Suppressor macrophage treated with lipopolysaccharide for 1 hour (primary cell): Measurements from ENCODE around the gene DCLK2.
"Not testable (repeated sequence)": the region's sequence is repeated elsewhere in the genome, so short reads cannot be mapped to it uniquely, and the experiment has no call there.

Experiments
- DNase-seq, 3 donors: peaks; one replicate each; pipeline ENCODE4 v3.0.0-alpha.2; 2020 to 2022

The DCLK2 gene

DNA sequence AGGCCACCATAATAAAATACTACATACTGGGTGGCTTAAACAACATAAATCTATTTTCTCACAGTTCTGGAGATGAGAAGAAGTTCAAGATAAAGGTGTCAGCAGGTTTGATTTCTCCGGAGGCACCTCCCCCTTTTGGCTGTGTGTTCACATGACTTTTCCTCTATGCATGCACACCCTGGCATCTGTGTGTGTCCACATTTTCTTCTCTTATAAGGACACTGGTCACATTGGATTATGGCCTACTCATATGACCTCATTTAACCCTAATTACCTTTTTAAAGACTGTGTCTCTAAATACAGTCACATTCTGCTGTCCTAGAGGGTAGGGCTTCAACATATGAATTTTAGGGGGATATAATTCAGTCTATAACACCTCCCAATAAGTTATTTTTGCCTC is 79.8 kb downstream of the DCLK2 start:
- DNase-seq: no peak

DNA sequence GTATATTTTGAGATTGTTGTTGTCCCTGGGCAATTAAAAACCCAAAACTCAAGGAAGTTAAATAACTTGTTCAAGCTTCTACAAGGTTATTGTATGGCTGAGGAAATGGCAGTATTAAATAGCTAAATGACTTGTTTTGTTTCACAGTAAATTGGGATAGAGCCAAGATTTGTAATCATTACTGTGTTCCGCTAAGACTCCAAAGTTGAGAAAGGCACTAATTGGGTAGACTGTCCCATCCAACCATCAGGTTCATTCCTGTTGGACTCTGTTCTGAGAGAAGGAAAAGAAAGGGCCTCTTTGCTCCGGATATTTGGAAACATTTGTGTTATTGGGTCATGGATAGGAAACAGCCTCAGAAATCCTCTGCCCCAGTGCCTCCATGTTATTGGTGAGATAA is 82.2 kb downstream of the DCLK2 start:
- no peak for DNase-seq

DNA sequence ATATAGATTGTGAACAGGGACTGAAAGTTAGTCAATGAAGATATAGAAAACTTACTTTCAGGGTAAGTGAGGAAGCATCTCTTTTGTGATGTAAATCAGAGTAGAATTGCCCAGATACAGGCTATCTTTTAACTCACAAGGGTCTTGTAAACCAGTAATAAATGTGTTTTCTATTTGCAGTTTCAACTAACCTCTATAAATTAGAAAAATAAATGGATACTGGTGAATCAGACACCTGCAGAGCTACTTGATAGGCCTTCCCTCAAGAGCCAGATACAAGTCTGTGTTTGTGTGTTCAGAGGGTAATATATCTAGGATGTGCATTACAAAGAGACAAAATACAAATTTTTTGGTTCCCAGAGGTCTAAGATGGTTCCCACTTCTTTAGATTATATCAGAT is 82.9 kb downstream of the DCLK2 start:
- no peak for DNase-seq

DNA sequence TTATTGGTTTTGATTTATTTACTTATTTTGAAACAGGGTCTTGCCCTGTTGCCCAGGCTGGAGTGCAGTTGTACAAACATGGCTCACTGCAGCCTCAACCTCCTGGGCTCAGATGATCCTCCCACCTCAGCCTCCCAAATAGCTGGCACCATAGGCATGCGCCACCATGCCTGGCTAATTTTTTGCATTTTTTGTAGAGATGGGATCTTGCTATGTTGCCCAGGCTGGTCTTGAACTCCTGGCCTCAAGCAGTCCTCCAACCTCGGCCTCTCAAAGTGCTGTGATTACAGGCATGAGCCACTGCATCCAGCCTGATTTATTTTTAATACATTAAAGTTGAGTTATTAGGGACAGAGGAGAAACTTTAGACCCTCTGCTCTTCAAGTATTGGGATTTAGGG is 83.8 kb downstream of the DCLK2 start:
- DNase-seq: not testable (repeated sequence)

DNA sequence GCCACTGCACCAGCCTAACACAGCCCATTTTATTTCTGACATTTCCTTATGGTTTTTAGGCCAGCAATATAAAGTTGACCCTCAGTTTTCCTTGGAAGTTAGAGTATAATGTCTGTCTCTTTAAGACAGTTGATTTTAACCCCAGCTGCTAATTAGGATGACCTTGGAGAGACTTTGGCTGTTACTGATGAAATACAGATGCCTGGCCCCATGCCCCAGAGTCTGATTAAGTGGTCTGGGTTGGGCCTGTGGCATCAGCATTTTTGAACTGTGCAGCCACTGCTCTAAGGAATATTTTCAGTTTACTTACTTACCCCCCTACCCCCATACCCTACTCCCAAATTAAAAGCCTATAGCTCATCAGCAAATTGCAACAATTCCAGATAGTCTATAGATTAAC is 85.8 kb downstream of the DCLK2 start:
- no peak for DNase-seq

DNA sequence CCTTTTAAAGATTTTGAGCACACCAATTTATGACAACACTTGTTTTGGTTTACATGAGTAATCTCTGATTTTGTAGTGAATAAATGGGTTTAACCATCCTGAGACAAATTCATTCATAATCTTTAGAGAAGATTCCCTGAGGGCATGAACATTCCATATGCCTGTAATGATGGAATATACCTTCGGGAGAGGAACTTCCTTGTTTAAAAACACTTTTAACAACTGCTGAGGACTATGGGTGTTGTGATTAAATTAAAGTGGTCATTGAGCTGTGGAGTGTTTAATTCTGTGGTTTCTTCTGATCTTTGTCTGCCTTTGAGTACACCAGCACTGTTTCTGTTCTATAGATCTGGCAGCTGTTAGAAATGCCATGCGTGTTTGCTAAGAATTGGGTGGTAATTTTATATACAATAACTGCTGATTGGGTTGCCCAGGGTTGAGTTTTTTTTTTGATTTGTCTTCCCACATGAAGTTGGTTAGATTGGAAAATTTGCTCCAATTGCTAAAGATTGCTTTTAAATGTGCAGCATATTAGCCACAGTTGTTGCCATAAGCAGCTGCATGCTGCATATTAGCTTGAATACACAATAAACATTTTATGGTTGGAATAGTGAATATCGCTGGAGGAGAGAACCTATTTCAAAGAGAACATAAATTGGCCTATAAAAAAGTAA is 86.8 kb downstream of the DCLK2 start:
- no peak for DNase-seq

DNA sequence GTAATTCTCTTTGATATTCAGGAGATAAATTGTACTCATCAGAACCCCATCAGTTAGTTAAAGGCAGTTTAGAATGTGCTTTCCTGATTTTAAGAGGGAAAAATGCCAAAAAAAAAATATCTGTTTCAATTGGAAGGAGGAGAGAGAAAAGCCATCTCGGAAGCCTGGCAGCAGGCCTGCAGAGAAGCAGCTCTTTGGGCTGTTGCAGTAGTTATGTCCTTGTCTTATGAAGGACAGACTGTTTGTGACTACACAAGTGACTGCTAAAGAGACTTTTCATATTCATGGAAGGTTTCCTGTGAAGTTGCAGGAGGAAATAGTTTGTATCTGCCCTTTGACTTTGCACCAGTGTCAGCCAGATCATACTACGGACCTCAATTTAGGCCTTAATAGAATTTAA is 88.8 kb downstream of the DCLK2 start:
- no peak for DNase-seq

DNA sequence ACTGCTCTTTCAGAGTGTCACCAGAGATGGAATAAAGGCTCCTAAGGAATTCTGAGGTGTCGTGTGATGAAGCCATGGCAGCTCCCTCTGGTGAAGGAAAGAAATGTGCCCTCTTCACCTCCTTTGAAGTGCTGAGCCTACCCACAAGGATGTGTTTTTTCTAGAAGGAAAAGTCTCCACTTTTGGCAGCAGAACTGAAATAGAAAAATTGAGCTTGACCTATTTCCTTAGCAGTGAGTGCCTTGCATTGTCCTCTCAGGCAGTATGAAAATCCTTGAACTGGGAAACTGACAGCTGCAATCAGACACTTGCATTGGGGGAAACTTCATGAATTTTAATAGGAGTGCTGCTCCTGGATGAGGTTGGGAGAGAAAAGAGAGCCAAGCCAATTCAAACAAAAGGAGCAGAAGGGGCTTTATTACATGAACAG is 95.2 kb downstream of the DCLK2 start:
- DNase-seq: no peak

DNA sequence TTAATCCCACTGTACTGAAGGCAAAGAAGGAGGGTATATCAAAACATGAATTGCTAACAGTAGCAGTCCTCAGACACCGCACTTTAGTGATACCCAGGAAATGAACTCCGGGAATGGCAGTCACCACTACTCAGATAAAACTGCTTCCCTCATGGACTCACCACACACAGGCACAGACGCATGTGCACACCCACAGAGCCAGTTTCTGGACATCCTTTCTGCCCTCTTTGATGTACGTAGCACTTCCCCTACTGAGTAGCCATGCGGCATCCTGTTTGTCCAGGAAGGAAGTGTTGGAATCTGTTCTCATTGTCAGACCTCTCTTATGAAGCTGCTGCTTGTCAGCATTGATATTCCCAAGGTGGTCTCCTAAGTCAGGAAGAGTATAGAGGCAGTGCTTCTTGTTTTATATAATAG is 95.7 kb downstream of the DCLK2 start:
- peak; percentile 4 to 27 (median 4) for DNase-seq

DNA sequence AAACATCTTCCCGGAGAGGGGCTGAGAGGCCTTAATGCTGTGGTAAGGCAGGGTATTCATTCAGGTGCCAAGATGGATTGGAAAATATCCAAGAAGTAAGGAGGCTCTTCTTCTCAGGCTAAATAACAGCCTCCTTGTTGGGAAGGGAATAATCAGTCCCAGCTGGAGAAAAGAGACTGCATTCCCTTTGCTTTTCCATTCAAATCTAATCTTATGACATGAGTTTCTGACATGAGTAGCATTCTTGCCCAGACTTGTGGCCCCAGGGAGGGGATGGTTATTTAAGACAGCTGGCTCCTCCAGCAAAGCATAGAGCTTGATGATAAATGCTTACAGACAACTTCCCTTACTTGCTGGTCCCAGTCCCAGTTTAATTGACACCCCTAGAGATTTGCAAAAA is 98.3 kb downstream of the DCLK2 start:
- DNase-seq: no peak

DNA sequence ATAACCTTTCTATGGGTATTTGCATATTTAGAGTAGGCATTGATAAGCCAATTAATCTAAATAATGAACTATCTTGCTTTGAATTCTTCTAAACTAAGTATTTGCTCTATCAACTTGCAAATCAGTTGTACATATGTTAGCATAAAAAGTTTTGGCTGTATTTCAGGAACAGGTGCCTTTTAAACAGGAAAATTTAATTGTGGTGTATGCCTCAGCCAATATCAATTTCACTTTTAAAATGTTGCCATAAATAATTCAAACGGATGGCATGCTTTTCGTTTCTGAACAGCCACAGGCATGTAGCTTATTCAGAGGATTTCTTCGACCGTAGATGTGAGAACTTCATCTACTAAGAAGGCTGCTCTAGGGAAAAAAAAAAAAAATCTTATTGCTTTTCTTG is 99.9 kb downstream of the DCLK2 start:
- no peak for DNase-seq

DNA sequence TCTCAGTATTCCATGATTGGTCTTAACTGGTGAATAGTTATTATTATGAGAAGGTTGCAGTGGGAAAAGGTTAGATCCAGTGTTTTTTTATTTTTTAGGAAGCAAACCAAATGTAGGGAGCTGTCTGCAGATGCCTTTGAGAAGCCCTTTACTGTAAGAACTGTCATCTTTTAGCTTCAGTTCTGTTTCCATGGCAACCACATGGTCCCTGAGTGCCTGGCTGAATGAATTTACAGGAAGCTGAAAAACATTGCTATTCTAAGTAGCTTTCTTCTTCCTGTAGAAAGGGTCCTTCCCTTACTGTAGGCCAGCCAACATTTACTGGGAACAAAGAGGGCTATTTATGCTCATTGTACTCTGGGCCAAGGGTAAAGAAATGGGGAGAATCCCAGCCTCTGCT is 103.3 kb downstream of the DCLK2 start:
- DNase-seq: peak in 1 of 3 donors; percentile 3

DNA sequence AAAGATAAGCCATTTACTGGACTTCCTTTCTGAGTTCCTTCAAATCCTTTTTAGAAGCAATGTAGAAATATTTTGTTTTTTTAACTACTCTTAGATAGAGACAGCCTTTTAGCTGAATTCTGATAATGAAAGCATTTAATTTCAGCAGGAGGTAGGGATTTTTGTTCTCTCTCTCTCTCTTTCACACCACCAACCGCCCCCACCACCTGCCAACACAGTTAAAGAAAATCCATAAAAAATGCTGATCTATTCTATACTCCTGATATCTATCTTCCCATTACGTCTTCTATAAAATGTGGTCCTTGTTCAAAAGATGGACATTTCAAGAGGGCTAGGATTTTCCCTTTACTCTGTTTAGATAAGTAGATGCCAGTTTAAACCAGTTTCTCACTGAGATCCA is 104.5 kb downstream of the DCLK2 start:
- DNase-seq: no peak

DNA sequence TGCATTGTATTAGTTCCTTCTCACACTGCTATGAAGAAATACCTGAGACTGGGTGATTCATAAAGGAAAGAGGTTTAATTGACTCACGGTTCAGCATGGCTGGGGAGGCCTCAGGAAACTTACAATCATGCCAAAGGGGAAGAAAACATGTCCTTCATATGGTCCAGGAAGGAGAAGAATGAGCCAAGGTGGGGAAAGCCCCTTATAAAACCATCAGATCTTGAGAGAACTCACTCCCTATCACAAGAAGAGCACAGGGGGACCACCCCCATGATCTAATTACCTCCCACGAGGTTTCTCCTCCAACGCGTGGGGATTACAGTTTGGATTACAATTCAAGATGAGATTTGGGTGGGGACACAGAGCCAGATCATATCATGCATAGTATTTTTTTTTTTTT is 106.8 kb downstream of the DCLK2 start:
- not testable (repeated sequence) for DNase-seq

DNA sequence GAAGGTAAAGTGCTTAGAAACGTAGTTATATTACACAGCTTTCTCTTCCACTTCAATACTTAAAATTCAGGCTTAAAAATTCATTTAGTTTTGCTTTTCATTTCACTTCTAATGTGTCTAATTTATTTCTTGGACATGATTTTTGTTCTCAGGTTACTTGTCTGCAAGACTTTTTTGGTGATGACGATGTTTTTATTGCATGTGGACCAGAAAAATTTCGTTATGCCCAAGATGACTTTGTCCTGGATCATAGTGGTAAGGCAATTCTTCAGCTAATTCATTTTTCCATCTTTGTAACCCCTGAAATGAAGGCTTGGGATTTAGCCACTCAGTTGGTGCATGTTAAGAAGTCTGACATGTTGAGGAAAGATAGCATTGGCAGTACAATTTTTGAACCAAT is 114.7 kb downstream of the DCLK2 start:
- no peak for DNase-seq

DNA sequence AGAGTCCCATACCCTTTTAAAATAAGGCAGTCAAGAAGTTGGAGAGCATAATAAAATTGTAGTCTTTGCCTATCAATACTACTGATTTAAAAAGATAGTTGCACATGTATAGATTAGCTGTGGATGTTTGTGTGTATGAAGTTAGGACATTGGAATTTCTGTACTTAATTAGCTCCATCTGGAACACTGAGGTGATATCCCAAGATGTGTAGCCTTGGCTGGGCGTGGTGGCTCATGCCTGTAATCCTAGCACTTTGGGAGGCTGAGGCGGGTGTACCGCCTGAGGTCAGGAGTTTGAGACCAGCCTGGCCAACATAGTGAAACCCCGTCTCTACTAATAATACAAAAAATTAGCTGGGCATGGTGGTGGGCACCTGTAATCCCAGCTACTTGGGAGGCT is 119.0 kb downstream of the DCLK2 start:
- not testable (repeated sequence) for DNase-seq

DNA sequence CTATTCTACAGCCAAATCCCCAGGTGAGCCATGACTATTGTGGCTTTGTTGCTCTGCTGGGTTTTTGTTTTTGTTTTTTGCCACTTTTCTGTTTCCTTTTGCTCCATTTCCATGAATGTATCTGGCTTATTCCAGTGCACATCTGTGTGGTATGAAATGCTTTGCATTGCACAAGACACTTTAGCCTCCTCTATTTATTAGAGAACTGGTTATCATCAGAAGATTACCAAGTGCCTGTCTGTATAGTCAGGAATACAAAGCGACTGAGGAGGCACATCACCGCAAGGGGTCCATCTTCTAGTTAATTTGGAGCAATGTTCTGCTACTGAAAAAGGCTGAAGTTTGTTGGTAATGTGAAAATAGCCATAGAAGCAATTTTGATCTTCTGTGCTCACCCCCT is 120.8 kb downstream of the DCLK2 start:
- DNase-seq: no peak

DNA sequence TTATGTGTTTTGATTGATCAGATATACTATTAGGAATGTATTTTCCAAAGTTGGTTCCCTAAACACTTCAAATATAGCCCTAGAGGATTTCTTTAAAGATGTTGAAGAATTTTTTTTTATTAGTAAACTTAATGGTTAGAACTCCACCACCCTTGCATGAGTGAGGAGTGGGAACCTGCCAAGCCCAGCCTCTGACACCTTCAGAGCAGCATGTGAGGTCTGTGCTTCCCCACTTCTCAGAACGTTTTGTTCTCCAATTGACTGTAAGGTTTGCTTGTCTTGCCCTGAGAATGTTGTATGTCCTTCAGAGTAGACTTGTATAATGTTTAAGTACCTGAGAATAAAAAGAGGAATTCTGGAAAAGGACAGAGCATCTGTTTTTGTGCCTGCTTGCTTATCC is 126.8 kb downstream of the DCLK2 start:
- DNase-seq: no peak

DNA sequence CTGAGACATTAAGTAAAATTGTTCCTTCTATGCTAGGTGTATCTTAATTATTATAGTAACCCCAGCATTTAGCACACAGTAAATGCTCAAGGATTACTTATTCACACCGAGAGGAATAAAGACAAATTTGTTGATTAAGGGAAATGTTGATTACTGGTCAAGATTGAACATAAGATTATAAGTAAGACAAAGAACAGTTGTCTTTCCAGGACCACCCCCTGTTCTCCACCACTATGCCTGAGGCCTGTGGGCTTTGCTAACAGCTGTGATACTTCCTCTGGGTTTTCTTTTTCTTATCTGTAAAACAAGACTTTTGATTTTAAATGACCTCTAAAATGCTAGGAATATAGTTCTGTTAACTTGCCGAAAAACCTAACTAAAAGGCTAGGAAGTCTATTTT is 128.0 kb downstream of the DCLK2 start:
- no peak for DNase-seq

DNA sequence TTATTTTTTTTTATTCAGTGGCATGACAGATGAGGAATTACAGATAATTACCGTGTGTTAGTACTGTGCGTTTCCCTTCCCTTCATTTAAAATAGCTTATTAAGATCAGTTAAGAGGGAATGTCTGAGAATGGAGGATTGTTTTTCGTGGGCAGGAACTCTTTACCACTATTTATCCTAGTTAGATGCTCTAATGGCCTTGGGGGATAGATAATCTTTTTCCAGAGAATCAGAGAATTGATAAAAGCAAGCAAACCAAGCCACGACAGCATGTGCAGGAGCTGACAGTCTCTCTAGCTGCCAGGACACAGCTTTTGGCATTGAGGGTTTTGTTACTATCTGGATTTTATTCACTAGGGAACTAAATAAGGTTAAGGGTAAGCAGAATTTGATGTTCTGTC is 128.7 kb downstream of the DCLK2 start:
- no peak for DNase-seq

DNA sequence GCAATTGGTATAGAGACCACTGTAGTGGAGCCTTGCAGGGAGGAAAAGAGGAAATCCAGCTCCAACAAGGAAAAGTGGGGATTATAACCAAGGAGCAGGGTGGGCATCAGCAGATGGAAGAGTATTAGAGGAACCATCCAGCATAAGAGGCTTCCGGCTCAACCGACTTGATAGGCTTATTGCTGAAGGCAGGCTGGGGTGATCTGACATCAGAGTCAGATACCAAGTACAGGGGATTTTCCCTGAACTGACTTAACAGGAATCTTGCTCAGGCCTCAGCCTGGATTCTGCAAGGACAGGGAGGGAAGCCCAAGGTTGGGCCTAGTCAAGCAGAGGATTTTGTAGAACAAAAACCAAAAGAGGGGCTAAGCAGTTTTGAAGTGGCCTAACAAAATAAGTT is 129.6 kb downstream of the DCLK2 start:
- peak in 2 of 3 donors; percentile 5 to 15 for DNase-seq

DNA sequence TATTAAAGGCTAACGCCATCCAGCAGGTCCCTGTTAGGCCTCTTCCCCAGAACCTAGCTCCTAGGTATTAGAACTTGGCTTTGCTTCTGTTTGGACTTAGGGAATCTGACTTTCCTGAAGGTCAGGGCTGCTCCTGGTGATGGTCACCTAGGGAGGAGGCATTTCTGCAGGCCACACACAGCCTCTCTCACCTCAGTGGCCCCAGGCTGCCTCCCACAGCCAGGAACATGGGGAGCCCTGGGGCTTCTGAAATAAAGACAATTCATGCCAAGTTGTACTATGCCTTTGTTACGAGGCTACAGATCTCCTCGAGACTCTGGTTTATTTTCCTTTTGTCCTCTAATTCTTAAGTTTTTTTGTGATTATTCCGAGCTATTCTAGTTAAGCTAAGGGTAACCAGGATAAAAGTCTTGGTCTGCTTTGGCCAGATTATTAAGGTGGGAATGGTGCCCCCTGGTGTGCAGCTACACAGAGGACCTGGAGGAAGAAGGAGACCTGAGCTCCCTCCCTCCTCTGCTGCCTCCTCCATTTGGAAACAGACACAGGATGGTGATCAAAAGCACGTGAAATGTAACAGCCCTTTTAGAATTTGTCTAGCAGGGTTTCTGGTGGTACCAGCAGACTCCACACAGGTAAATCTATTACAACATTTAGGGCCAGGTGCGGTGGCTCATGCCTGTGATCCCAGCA is 131.0 kb downstream of the DCLK2 start:
- peak; percentile 60 to 80 (median 70) for DNase-seq

DNA sequence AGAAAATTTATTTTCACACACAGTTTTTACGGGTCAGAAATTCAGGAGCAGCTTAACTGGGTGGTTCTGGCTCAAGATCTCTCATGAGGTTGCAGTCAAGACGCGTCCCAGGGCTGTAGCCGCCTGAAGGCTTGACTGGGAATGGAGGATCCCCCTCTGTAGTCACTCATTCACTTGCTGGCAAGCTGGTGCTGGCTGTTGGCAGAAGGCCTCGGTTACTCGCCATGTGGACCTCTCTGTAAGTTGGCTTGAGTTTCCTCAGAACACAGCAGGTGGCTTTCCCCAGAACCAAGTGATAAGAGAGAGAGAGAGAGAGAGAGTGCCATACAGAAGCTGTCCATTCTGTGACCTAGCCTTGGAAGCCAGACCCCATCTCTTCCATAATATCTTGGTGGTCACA is 132.8 kb downstream of the DCLK2 start:
- DNase-seq: no peak

DNA sequence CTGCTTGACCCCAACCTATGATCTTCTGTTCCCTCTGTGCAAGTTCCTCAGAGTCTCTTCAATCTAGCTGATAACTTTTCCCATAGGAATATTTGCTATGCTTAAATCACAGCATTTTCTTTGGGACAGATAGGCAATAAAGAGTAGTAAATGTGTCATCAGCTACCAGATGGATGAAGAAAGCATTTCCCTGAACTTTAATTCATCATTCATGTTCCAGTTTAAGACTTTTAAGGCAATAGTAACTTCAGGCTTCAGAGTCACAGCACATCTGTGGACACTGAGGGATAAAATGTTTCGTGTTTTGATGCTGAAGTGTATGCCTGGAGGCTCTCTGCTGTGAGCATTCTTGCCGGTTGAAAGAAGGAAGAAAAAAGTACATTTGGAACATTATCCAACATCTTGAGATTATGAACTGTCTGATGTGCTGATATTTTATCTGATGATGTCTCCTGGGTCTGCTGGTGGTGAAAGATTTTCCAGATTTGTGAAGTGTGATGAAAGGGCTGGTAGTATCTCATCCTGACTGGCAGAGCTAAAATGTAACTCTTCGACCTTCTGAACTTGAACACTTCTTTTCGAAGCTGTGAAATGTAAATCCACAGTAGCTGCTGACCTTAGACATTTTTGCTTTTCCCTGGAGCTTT is 133.7 kb downstream of the DCLK2 start:
- no peak for DNase-seq
